Ovary (tissue), 9 donors: ENCODE measurements around the gene NFIL3. TPM values are rescaled to one million over a fixed set of nuclear protein-coding genes. Genes with fewer than 3 reads are reported as not detected.
"Not testable (repeated sequence)": the region's sequence is repeated elsewhere in the genome, so short reads cannot be mapped to it uniquely, and the experiment has no call there.

Experiments used
- DNase-seq, 5 donors: peaks; one replicate each; pipeline ENCODE4 v3.0.0-alpha.2; 2019 to 2020
- H3K27ac ChIP-seq, 2 donors: fragments of 200-600 bp; one replicate each; pipeline versions ENCODE4 v1.5.1 to v1.8.0; 2019 to 2022
- H3K27me3 ChIP-seq: fragments of 200-600 bp; one replicate; pipeline ENCODE4 v1.8.0; 2022
- H3K36me3 ChIP-seq: fragments of 200-600 bp; sonication (generic); one replicate; pipeline ENCODE4 v1.5.1; 2019
- H3K4me1 ChIP-seq: one replicate; pipeline ENCODE4 v1.8.1; 2013; ENCODE audit warnings: mild to moderate bottlenecking, moderate library complexity; ENCODE audit not compliant: insufficient read depth
- H3K4me3 ChIP-seq: fragments of 200-600 bp; sonication (generic); one replicate; pipeline ENCODE4 v1.5.1; 2017
- H3K9me3 ChIP-seq, 2 donors: fragments of 200-600 bp in 1 of 2; sonication (generic) in 1 of 2; one replicate each; pipeline versions ENCODE4 v1.5.1 to v1.8.1; 2013 to 2019; ENCODE audit warnings: mild to moderate bottlenecking in 1 of 2, moderate library complexity in 1 of 2
- CTCF ChIP-seq, 3 donors: fragments of 450-650 bp in 2 of 3; fragments of 200-600 bp in 1 of 3; IDR thresholded peaks; one replicate each; pipeline versions ENCODE4 v1.5.1 to v1.8.0; 2016 to 2022; ENCODE audit warnings: antibody characterized with exemption in 3 of 3, mild to moderate bottlenecking in 1 of 3
- EP300 ChIP-seq: sonication (generic); formaldehyde crosslinking; IDR thresholded peaks from one replicate; pipeline ENCODE4 v1.6.1; 2017; ENCODE audit warnings: antibody characterized with exemption
- POLR2A ChIP-seq: fragments of 450-650 bp; IDR thresholded peaks from one replicate; pipeline ENCODE4 v1.6.1; 2017; ENCODE audit warnings: antibody characterized with exemption, mild to moderate bottlenecking, moderate library complexity
- WGBS, 3 donors: extraction: QIAGEN DNeasy Blood & Tissue Kit in 1 of 3; methylation state at CpG; one replicate each; pipeline versions ENCODE4 v1.1.5 to v1.1.7; 2013 to 2017; 5-methylcytosine and 5-hydroxymethylcytosine counted together
- intact Hi-C, 4 donors: fragments of 100-400 bp; cut with DNase I; formaldehyde crosslinking; loops; one replicate each; pipeline versions ENCODE4 v1.11.0 to v1.15.1; 2022 to 2023
- polyA plus RNA-seq, 2 donors: library from polyadenylated mRNA; stranded (reverse); fragments of 200-250 nt in 1 of 2; fragments of 350-450 nt in 1 of 2; fragmentation: Illumina TruSeq in 1 of 2; extraction: RNeasy Lipid Tissue Mini Kit (QIAGEN cat#74804) in 1 of 2; gene quantifications; one replicate each; pipeline ENCODE4 v1.2.3, GENCODE V29; 2013 to 2014
- total RNA-seq, 7 donors: library from RNA; depleted of rRNA in 2 of 7; stranded (reverse); fragments of >200 nt in 2 of 7; fragmentation: NEBNext Ultra II Directional in 3 of 7; extraction: Animal tissue kit (Norgen Biotek cat#: 25700) in 3 of 7; gene quantifications; one replicate each; pipeline versions ENCODE4 v1.1.0 to v1.2.4, GENCODE V29; 2016 to 2023
- donor health status: DM: no; HTN: no; CAD: no; lungs with moderate emphysema.
- donor health status: DM: no; HTN: no; CAD: no.
- donor health status: Bipolar disorder and iron deficiency.
- donor health status: DM: yes; HTN: yes; CAD: no.
- donor health status: DM: no; HTN: no; CAD: no.
- donor health status: DM: yes; HTN: yes; CAD: no.

Gene NFIL3
- total and polyA plus RNA-seq, 9 donors: 31.8 to 87.0 (median 45.7) TPM

GRCh38 chr9:91384954-91385353, 38.7 kb downstream of the NFIL3 start:
- 56 to 77% (median 68%) methylated on average over 1 of the region's 1 CpG for WGBS, 3 donors
- no peak overlapping the region for H3K4me3 ChIP-seq
- DNase-seq: no peak
- H3K9me3 ChIP-seq: no peaks in the 10 kb centered on the region
- H3K36me3 ChIP-seq: no peaks in the 10 kb centered on the region
- no peaks in the 10 kb centered on the region for H3K27me3 ChIP-seq
- no peaks in the 10 kb centered on the region for H3K4me1 ChIP-seq
- intact Hi-C loops: no loop called here
- no peak overlapping the region for H3K27ac ChIP-seq
- TF ChIP-seq POLR2A: no peak
- TF ChIP-seq EP300: no peak

- Histone ChIP-seq H3K27me3 (no peaks in the 10 kb centered on the region), H3K36me3 (no peaks in the 10 kb centered on the region), H3K4me1 (no peaks in the 10 kb centered on the region), H3K27ac (no peak overlapping the region), H3K4me3 (no peak overlapping the region), H3K9me3 (no peaks in the 10 kb centered on the region)
- no peak for DNase-seq
- intact Hi-C loops: no loop called here
- TF ChIP-seq EP300 (no peak), POLR2A (no peak), CTCF (IDR thresholded peaks at IDR 0.05) (no peak)
Measured at GRCh38 chr9:91383577-91383976, 40.1 kb downstream of the NFIL3 start.

- TF ChIP-seq POLR2A (no peak), EP300 (no peak), CTCF (IDR thresholded peaks at IDR 0.05) (no peak)
- Histone ChIP-seq H3K4me3 (no peak overlapping the region), H3K9me3 (peaks cover 0 to 3% of the 10 kb centered on the region in 2 donors), H3K36me3 (no peaks in the 10 kb centered on the region), H3K27me3 (no peaks in the 10 kb centered on the region), H3K4me1 (no peaks in the 10 kb centered on the region), H3K27ac (no peak overlapping the region)
- intact Hi-C loops: no loop called here
- no peak for DNase-seq
- 93 to 97% (median 94%) methylated on average over 4 of the region's 4 CpGs for whole genome bisulfite sequencing, 3 donors
Measured at GRCh38 chr9:91382298-91382697, 41.3 kb downstream of the NFIL3 start.

DNA sequence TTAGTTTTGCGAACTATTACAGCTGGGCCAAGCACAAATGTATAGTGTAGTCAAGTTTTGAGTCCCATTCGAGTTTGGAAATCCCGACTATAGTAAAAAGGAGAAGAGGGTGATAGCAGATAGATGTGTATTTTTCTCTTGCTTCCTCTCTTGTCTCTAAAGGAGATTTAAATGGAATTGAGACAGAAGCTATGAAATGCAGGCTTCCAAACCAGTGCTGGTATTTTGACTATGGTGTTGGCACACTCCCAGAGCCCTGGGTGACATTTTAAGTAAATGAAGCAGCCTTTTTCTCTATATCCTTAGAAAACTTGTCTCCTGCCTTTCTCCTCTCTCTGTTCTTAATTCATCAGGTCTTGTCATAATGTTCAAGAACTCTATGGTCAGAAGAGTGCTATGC, 44.2 kb downstream of the NFIL3 start:
- 57 to 81% (median 80%) methylated on average over 3 of the region's 3 CpGs for WGBS, 3 donors
- no peak overlapping the region for H3K4me3 ChIP-seq
- intact Hi-C loops: no loop called here
- H3K4me1 ChIP-seq: no peaks in the 10 kb centered on the region
- no peak for DNase-seq
- no peaks in the 10 kb centered on the region for H3K36me3 ChIP-seq
- H3K27ac ChIP-seq: no peak overlapping the region
- H3K27me3 ChIP-seq: no peaks in the 10 kb centered on the region
- no peak for TF ChIP-seq POLR2A
- TF ChIP-seq CTCF (IDR thresholded peaks at IDR 0.05): no peak
- no peak for TF ChIP-seq EP300
- peaks cover 0 to 3% of the 10 kb centered on the region in 2 donors for H3K9me3 ChIP-seq

- DNase-seq: no peak
- H3K9me3 ChIP-seq: peaks cover 0 to 3% of the 10 kb centered on the region in 2 donors
- no peaks in the 10 kb centered on the region for H3K4me1 ChIP-seq
- no peak overlapping the region for H3K27ac ChIP-seq
- 72 to 92% (median 76%) methylated on average over 2 of the region's 2 CpGs for WGBS, 3 donors
- intact Hi-C loops: no loop called here
- H3K27me3 ChIP-seq: no peaks in the 10 kb centered on the region
- H3K4me3 ChIP-seq: no peak overlapping the region
- TF ChIP-seq POLR2A: no peak
- TF ChIP-seq EP300: no peak
- TF ChIP-seq CTCF (IDR thresholded peaks at IDR 0.05): no peak
- no peaks in the 10 kb centered on the region for H3K36me3 ChIP-seq
Measured at GRCh38 chr9:91378695-91379127, 44.9 kb downstream of the NFIL3 start.

GRCh38 chr9:91378054-91378453, 45.6 kb downstream of the NFIL3 start:
- H3K36me3 ChIP-seq, H3K9me3 ChIP-seq, DNase-seq, H3K4me1 ChIP-seq, intact Hi-C loops, H3K4me3 ChIP-seq, H3K27me3 ChIP-seq, H3K27ac ChIP-seq: not testable (repeated sequence)
- 94 to 96% (median 94%) methylated on average over 3 of the region's 3 CpGs for WGBS, 3 donors
